OCI-LY1 (cell line): ENCODE data around the gene PRM1.

ENCODE experiments used
- CTCF ChIP-seq: fragments of 200-600 bp; sonication (generic), shearing (Covaris generic); IDR thresholded peaks from 2 replicates; pipeline ENCODE4 v1.5.1; 2017; ENCODE audit warnings: mild to moderate bottlenecking, antibody characterized with exemption, low read length, moderate library complexity, mixed read lengths
- EZH2 ChIP-seq: fragments of 200-600 bp; sonication (generic), shearing (Covaris generic); IDR thresholded peaks from 2 replicates; pipeline ENCODE4 v1.8.0; 2017; ENCODE audit warnings: borderline replicate concordance, mixed run types, mild to moderate bottlenecking, antibody characterized with exemption, low read length, moderate library complexity, mixed read lengths

- TF ChIP-seq CTCF (no peak), EZH2 (no peak)
Measured at GRCh38 chr16:11260596-11260966, 20.5 kb downstream of the PRM1 start.
